Nephron (organoid): ENCODE measurements around the gene POLR2L.

ENCODE experiments used
- H3K27ac Mint-ChIP-seq, 3 experiments: 2 replicates each; pipeline ENCODE4 v1.8.0; 2020; ENCODE audit warnings: mixed read lengths in 3 of 3, mild to moderate bottlenecking in 2 of 3, moderate library complexity in 1 of 3
- H3K27me3 Mint-ChIP-seq: 2 replicates; pipeline ENCODE4 v1.8.0; 2021; ENCODE audit warnings: low read depth, mild to moderate bottlenecking, moderate library complexity, mixed read lengths
- H3K36me3 Mint-ChIP-seq: 2 replicates; pipeline ENCODE4 v1.8.0; 2020; ENCODE audit warnings: low read depth, mixed read lengths
- H3K4me1 Mint-ChIP-seq: 2 replicates; pipeline ENCODE4 v1.8.0; 2020; ENCODE audit warnings: mixed read lengths
- H3K4me3 Mint-ChIP-seq, 3 experiments: 2 replicates each; pipeline ENCODE4 v1.8.0; 2020; ENCODE audit warnings: mild to moderate bottlenecking in 3 of 3, mixed read lengths in 3 of 3, moderate library complexity in 2 of 3
- H3K9me3 Mint-ChIP-seq: 2 replicates; pipeline ENCODE4 v1.8.0; 2020; ENCODE audit warnings: mixed read lengths
- CTCF ChIP-seq, 3 experiments: fragments of 200-600 bp; sonication (generic); IDR thresholded peaks; one replicate each; pipeline ENCODE4 v1.5.0; 2021; ENCODE audit warnings: antibody characterized with exemption in 3 of 3; ENCODE audit not compliant: unreplicated experiment in 3 of 3

POLR2L gene

GRCh38 chr11:821512-822371 is 20.6 kb downstream of the POLR2L start:
- H3K4me1 Mint-ChIP-seq = peaks cover 9% of the 10 kb centered on the region
- H3K27me3 Mint-ChIP-seq = peaks cover 15% of the 10 kb centered on the region
- no peaks in the 10 kb centered on the region for H3K9me3 Mint-ChIP-seq
- H3K4me3 Mint-ChIP-seq = peak overlapping the region; percentile 61 to 73 (median 69)
- H3K36me3 Mint-ChIP-seq = peaks cover 8% of the 10 kb centered on the region
- no peak overlapping the region for H3K27ac Mint-ChIP-seq
- TF ChIP-seq CTCF (IDR thresholded peaks at IDR 0.05; ENCODE audit: unreplicated experiment in 3 of 3) = no peak

GRCh38 chr11:820655-821511 is 21.4 kb downstream of the POLR2L start:
- no peak for TF ChIP-seq CTCF (IDR thresholded peaks at IDR 0.05; ENCODE audit: unreplicated experiment in 3 of 3)
- Mint-ChIP-seq H3K27me3 (peaks cover 12% of the 10 kb centered on the region), H3K4me3 (peak overlapping the region; percentile 86 to 91 (median 90)), H3K36me3 (peaks cover 8% of the 10 kb centered on the region), H3K27ac (no peak overlapping the region), H3K9me3 (no peaks in the 10 kb centered on the region), H3K4me1 (peaks cover 9% of the 10 kb centered on the region)

DNA sequence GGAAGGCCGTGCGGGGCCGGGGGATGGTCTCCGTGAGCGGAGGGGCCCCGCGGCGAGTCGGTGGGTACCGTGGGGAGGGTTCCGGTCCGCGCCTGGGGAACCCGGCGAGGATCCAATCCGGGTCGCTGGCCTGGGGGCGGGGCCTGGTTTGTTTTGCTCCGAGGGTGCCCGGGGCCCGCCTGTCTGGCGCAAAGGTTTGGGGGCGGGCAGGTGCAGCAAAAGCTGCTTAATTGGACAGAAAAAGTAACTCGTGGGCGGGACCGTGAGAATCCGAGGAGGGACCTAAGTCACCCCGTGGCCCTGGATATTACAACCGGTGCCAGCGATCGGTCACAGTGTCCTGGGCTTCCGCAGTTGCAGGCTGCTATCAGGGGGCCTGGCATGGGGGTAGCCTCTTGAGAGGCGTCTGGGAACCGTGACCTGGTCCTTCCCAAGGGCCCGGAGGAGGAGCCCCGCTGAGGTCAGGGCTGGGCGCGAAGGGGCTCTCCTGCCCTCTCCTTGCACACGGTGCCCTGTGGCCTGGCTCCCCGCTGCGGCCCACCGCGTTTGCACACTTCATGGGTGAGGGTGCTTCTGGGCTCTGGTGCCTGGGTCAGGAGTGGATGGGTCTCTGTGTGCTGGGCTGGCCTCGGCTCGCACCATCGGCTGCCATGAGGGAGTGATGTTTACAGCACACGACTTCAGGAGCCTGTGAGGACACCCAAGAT is 22.2 kb downstream of the POLR2L start:
- Mint-ChIP-seq H3K27ac (peak overlapping the region in 2 of 3 experiments; percentile 55 to 75), H3K36me3 (peaks cover 4% of the 10 kb centered on the region), H3K4me1 (peaks cover 8% of the 10 kb centered on the region), H3K27me3 (peaks cover 10% of the 10 kb centered on the region), H3K4me3 (peak overlapping the region; percentile 86 to 91 (median 90)), H3K9me3 (no peaks in the 10 kb centered on the region)
- TF ChIP-seq CTCF (IDR thresholded peaks at IDR 0.05; ENCODE audit: unreplicated experiment in 3 of 3) = no peak

DNA sequence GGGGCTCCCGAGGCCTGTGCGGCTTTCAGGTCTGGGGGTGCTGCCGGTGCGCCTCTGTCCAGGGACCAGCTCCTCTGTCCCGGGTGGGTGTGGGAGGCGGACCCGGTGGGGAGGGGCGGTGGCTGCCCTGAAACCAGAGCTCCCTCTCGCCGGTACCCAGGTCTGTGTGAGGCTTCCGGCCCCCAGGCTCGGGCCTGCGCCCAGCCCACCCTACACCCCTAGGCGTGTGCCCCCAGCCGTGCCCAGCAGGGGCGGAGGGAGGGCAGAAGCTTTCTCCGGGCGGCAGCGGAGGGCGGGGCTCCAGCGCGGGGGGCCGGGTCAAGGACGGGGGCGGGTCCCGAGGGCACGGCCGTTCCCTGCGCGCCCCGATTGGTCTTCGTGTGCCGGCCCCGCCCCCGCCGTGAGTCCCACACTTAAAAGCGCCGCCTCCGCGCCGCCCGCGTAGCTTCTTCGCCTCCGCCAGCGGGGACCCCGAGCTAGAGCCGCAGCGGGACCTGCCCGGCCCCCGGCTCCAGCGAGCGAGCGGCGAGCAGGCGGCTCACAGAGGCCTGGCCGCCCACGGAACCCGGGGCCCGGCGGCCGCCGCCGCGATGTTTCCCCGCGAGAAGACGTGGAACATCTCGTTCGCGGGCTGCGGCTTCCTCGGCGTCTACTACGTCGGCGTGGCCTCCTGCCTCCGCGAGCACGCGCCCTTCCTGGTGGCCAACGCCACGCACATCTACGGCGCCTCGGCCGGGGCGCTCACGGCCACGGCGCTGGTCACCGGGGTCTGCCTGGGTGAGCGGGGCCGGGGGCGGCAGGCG is 23.0 kb downstream of the POLR2L start:
- Mint-ChIP-seq H3K4me3 (peak overlapping the region; percentile 67 to 74 (median 74)), H3K9me3 (no peaks in the 10 kb centered on the region), H3K36me3 (no peaks in the 10 kb centered on the region), H3K27me3 (peaks cover 5% of the 10 kb centered on the region), H3K4me1 (peaks cover 4% of the 10 kb centered on the region), H3K27ac (no peak overlapping the region)
- TF ChIP-seq CTCF (IDR thresholded peaks at IDR 0.05; ENCODE audit: unreplicated experiment in 3 of 3) = no peak
